GM23338 (cell line): Measurements from ENCODE around the gene KLF11. TPM values are rescaled to one million over a fixed set of nuclear protein-coding genes. Genes with fewer than 3 reads are reported as not detected.

Experiments used
- ATAC-seq: fragments of 200-7000 bp; cut with Tn5 transposase; 3 replicates; pipeline ENCODE4 v1.9.1; 2020
- DNase-seq: peaks from one replicate; pipeline ENCODE4 v3.0.0-alpha.2; 2015; ENCODE audit warnings: low spot score
- H2AFZ ChIP-seq: fragments of 200-600 bp; sonication (generic); 2 replicates; pipeline ENCODE4 v1.8.0; 2016; ENCODE audit warnings: antibody characterized with exemption, mild to moderate bottlenecking, moderate library complexity
- H3F3A ChIP-seq: fragments of 200-600 bp; sonication (generic); replicated peaks from 2 replicates; pipeline ENCODE4 v1.8.0; 2017; ENCODE audit warnings: antibody characterized with exemption, mixed run types, low read depth
- H3K27ac ChIP-seq: fragments of 200-600 bp; sonication (generic); 2 replicates; pipeline ENCODE4 v1.6.1; 2016; ENCODE audit warnings: low read depth
- H3K27me3 ChIP-seq: fragments of 200-600 bp; sonication (generic); 2 replicates; pipeline ENCODE4 v1.8.0; 2016; ENCODE audit warnings: mild to moderate bottlenecking, mixed run types, moderate library complexity; ENCODE audit not compliant: insufficient read depth
- H3K36me3 ChIP-seq: fragments of 200-600 bp; sonication (generic); 2 replicates; pipeline ENCODE4 v1.8.0; 2016; ENCODE audit warnings: mild to moderate bottlenecking; ENCODE audit not compliant: insufficient read depth
- H3K4me1 ChIP-seq: fragments of 200-600 bp; sonication (generic); 2 replicates; pipeline ENCODE4 v1.8.0; 2016; ENCODE audit warnings: mild to moderate bottlenecking, moderate library complexity; ENCODE audit not compliant: insufficient read depth
- H3K4me2 ChIP-seq: fragments of 200-600 bp; sonication (generic); 2 replicates; pipeline ENCODE4 v1.7.1; 2017; ENCODE audit warnings: mixed run types
- H3K4me3 ChIP-seq: fragments of 200-600 bp; sonication (generic); 2 replicates; pipeline ENCODE4 v1.6.1; 2016; ENCODE audit warnings: mixed run types
- H3K79me2 ChIP-seq: fragments of 200-600 bp; sonication (generic); replicated peaks from 2 replicates; pipeline ENCODE4 v1.8.0; 2017; ENCODE audit warnings: mild to moderate bottlenecking; ENCODE audit not compliant: insufficient read depth
- H3K9me2 ChIP-seq: fragments of 200-600 bp; sonication (generic); 2 replicates; pipeline ENCODE4 v1.8.0; 2017; ENCODE audit not compliant: insufficient read depth
- H4K20me1 ChIP-seq: fragments of 200-600 bp; sonication (generic); replicated peaks from 2 replicates; pipeline ENCODE4 v1.8.0; 2017; ENCODE audit warnings: mild to moderate bottlenecking; ENCODE audit not compliant: insufficient read depth
- H3K27ac Mint-ChIP-seq: 2 replicates; pipeline ENCODE4 v1.8.0; 2020; ENCODE audit warnings: inconsistent platforms, mild to moderate bottlenecking, moderate library complexity, mixed read lengths
- H3K27me3 Mint-ChIP-seq: 3 replicates; pipeline ENCODE4 v1.8.0; 2022; ENCODE audit warnings: low read depth, mild to moderate bottlenecking, moderate library complexity, mixed read lengths, inconsistent platforms; ENCODE audit not compliant: insufficient read depth, poor library complexity
- H3K36me3 Mint-ChIP-seq: 3 replicates; pipeline ENCODE4 v1.8.0; 2021; ENCODE audit warnings: low read depth, mild to moderate bottlenecking, inconsistent platforms, moderate library complexity, mixed read lengths
- H3K4me1 Mint-ChIP-seq: 3 replicates; pipeline ENCODE4 v1.8.0; 2020; ENCODE audit warnings: mild to moderate bottlenecking, inconsistent platforms, mixed read lengths
- H3K4me3 Mint-ChIP-seq: 3 replicates; pipeline ENCODE4 v1.8.0; 2021; ENCODE audit warnings: moderate library complexity, mild to moderate bottlenecking, inconsistent platforms, mixed read lengths
- H3K9me3 Mint-ChIP-seq: 3 replicates; pipeline ENCODE4 v1.8.0; 2020; ENCODE audit warnings: moderate library complexity, mild to moderate bottlenecking, inconsistent platforms, mixed read lengths
- CREB1 ChIP-seq: fragments of 250-450 bp; sonication (Bioruptor Pico); IDR thresholded peaks from 2 replicates; pipeline ENCODE4 v1.5.0; 2020; ENCODE audit warnings: low read depth, mild to moderate bottlenecking, moderate library complexity
- CTCF ChIP-seq, 2 experiments: fragments of 200-600 bp in 1 of 2; sonication (generic) in 1 of 2; conservative IDR thresholded peaks; 2 replicates each; pipeline versions ENCODE4 v1.5.1 to v1.6.1; 2016 to 2017; ENCODE audit warnings: antibody characterized with exemption in 2 of 2, low read depth in 2 of 2, mild to moderate bottlenecking in 2 of 2, moderate library complexity in 1 of 2
- ETS1 ChIP-seq: IDR thresholded peaks from 2 replicates; pipeline ENCODE4 v1.6.1; 2016; ENCODE audit warnings: antibody characterized with exemption
- EZH2 ChIP-seq: fragments of 200-600 bp; sonication (generic); IDR thresholded peaks from one replicate; pipeline ENCODE4 v1.8.0; 2017; ENCODE audit warnings: antibody characterized with exemption, mild to moderate bottlenecking, low read depth; ENCODE audit not compliant: unreplicated experiment
- EZH2phosphoT487 ChIP-seq: fragments of 200-600 bp; sonication (generic); IDR thresholded peaks from one replicate; pipeline ENCODE4 v1.8.1; 2018; ENCODE audit warnings: antibody characterized with exemption; ENCODE audit not compliant: unreplicated experiment
- JUNB ChIP-seq: IDR thresholded peaks from one replicate; pipeline ENCODE4 v1.6.1; 2016; ENCODE audit warnings: antibody characterized with exemption; ENCODE audit not compliant: unreplicated experiment
- NANOG ChIP-seq: IDR thresholded peaks from 2 replicates; pipeline ENCODE4 v1.6.1; 2016; ENCODE audit warnings: antibody characterized with exemption, borderline replicate concordance
- POLR2AphosphoS5 ChIP-seq: IDR thresholded peaks from 2 replicates; pipeline ENCODE4 v1.6.1; 2016; ENCODE audit warnings: antibody characterized with exemption, low read depth
- REST ChIP-seq: IDR thresholded peaks from one replicate; pipeline ENCODE4 v1.6.1; 2018; ENCODE audit warnings: antibody characterized with exemption; ENCODE audit not compliant: unreplicated experiment
- STAT1 ChIP-seq: IDR thresholded peaks from one replicate; pipeline ENCODE4 v1.6.1; 2016; ENCODE audit warnings: antibody characterized with exemption; ENCODE audit not compliant: unreplicated experiment
- ZNF114 ChIP-seq: fragments of 250-450 bp; sonication (Bioruptor Pico); IDR thresholded peaks from 2 replicates; pipeline ENCODE4 v1.5.0; 2020; ENCODE audit warnings: mild to moderate bottlenecking, moderate library complexity
- ZNF331 ChIP-seq: fragments of 250-450 bp; sonication (Bioruptor Pico); IDR thresholded peaks from 2 replicates; pipeline ENCODE4 v1.5.0; 2020; ENCODE audit warnings: low read depth, mild to moderate bottlenecking, moderate library complexity
- ZNF462 ChIP-seq: fragments of 250-450 bp; sonication (Bioruptor Pico); IDR thresholded peaks from 2 replicates; pipeline ENCODE4 v1.5.0; 2020; ENCODE audit warnings: mild to moderate bottlenecking, moderate library complexity
- polyA plus RNA-seq: library from polyadenylated mRNA; unstranded; fragments of >200 nt; fragmentation: Nextera tagmentation; extraction: Ambion mirVana; gene quantifications from 2 replicates; pipeline ENCODE4 v1.2.1, GENCODE V29; 2016
- total RNA-seq: library from RNA; depleted of rRNA; stranded (reverse); fragments of >200 nt; shearing (Covaris generic); gene quantifications from 2 replicates; pipeline ENCODE4 v1.2.3, GENCODE V29; 2014

The KLF11 gene
- total and polyA plus RNA-seq, 2 experiments from 2014 or later: 1.4 to 5.6 TPM

GRCh38 chr2:10008809-10009176 is 34.6 kb upstream of the KLF11 start:
- Histone ChIP-seq H3K9me2 (no peaks in the 10 kb centered on the region), H3K4me1 (no peaks in the 10 kb centered on the region), H3K36me3 (no peaks in the 10 kb centered on the region), H3F3A (no peaks in the 10 kb centered on the region), H3K4me3 (no peak overlapping the region), H2AFZ (no peak overlapping the region), H3K27ac (no peak overlapping the region), H3K27me3 (no peaks in the 10 kb centered on the region), H4K20me1 (no peaks in the 10 kb centered on the region), H3K4me2 (no peak overlapping the region), H3K79me2 (no peaks in the 10 kb centered on the region)
- Mint-ChIP-seq H3K27me3 (peaks cover 12% of the 10 kb centered on the region), H3K4me1 (peaks cover 3% of the 10 kb centered on the region; the same call in 1 of the 3 replicates), H3K9me3 (peaks cover 6% of the 10 kb centered on the region; the same call in 1 of the 3 replicates), H3K27ac (no peak overlapping the region), H3K36me3 (no peaks in the 10 kb centered on the region), H3K4me3 (no peak overlapping the region)
- TF ChIP-seq ZNF462 (CRISPR knock-in tag): no peak
- TF ChIP-seq EZH2: no peak
- no peak for TF ChIP-seq POLR2AphosphoS5
- TF ChIP-seq CTCF (conservative IDR thresholded peaks at IDR 0.05; ENCODE audit: low read depth in 2 of 2): no peak
- no peak for TF ChIP-seq NANOG
- no peak for TF ChIP-seq JUNB
- no peak for TF ChIP-seq EZH2phosphoT487
- TF ChIP-seq ZNF331: no peak
- no peak for TF ChIP-seq ETS1
- no peak for TF ChIP-seq STAT1
- no peak for TF ChIP-seq CREB1 (CRISPR knock-in tag)
- TF ChIP-seq REST: no peak
- TF ChIP-seq ZNF114 (CRISPR knock-in tag): no peak
- ATAC-seq (no peak), DNase-seq (no peak)
